Measurements from ENCODE around the gene LRP2.

The LRP2 gene

GRCh38 chr2:169240405-169240804, 121.9 kb downstream of the LRP2 start:
- no peak for DNase-seq (ENCODE audit: low spot score)

GRCh38 chr2:169237939-169238338, 124.4 kb downstream of the LRP2 start:
- DNase-seq (ENCODE audit: low spot score): no peak

GRCh38 chr2:169237286-169237685, 125.0 kb downstream of the LRP2 start:
- no peak for DNase-seq (ENCODE audit: low spot score)

GRCh38 chr2:169232551-169233154, 129.7 kb downstream of the LRP2 start:
- no peak for DNase-seq (ENCODE audit: low spot score)

GRCh38 chr2:169230204-169230603, 132.1 kb downstream of the LRP2 start:
- no peak for DNase-seq (ENCODE audit: low spot score)

- DNase-seq (ENCODE audit: low spot score): no peak
Observed at GRCh38 chr2:169229590-169229989, 132.7 kb downstream of the LRP2 start.

- DNase-seq (ENCODE audit: low spot score): no peak
Observed at GRCh38 chr2:169225906-169226305, 136.4 kb downstream of the LRP2 start.

GRCh38 chr2:169225233-169225750, 137.0 kb downstream of the LRP2 start:
- DNase-seq (ENCODE audit: low spot score): no peak

GRCh38 chr2:169222665-169223064, 139.7 kb downstream of the LRP2 start:
- no peak for DNase-seq (ENCODE audit: low spot score)

GRCh38 chr2:169221745-169222369, 140.5 kb downstream of the LRP2 start:
- DNase-seq (ENCODE audit: low spot score): no peak

GRCh38 chr2:169210917-169211316, 151.4 kb downstream of the LRP2 start:
- no peak for DNase-seq (ENCODE audit: low spot score)

GRCh38 chr2:169208026-169208425, 154.3 kb downstream of the LRP2 start:
- DNase-seq (ENCODE audit: low spot score): no peak

- no peak for DNase-seq (ENCODE audit: low spot score)
Observed at GRCh38 chr2:169205176-169205575, 157.2 kb downstream of the LRP2 start.

- DNase-seq (ENCODE audit: low spot score): no peak
Observed at GRCh38 chr2:169203952-169204351, 158.4 kb downstream of the LRP2 start.

GRCh38 chr2:169200756-169201155, 161.6 kb downstream of the LRP2 start:
- DNase-seq (ENCODE audit: low spot score): no peak

GRCh38 chr2:169193618-169194017, 168.7 kb downstream of the LRP2 start:
- DNase-seq (ENCODE audit: low spot score): no peak

GRCh38 chr2:169190197-169190775, 172.0 kb downstream of the LRP2 start:
- DNase-seq (ENCODE audit: low spot score): no peak

- DNase-seq (ENCODE audit: low spot score): no peak
Observed at GRCh38 chr2:169189132-169189531, 173.2 kb downstream of the LRP2 start.

GRCh38 chr2:169185711-169186110, 176.6 kb downstream of the LRP2 start:
- no peak for DNase-seq (ENCODE audit: low spot score)

GRCh38 chr2:169184074-169184473, 178.3 kb downstream of the LRP2 start:
- no peak for DNase-seq (ENCODE audit: low spot score)

GRCh38 chr2:169182573-169182972, 179.8 kb downstream of the LRP2 start:
- no peak for DNase-seq (ENCODE audit: low spot score)

- no peak for DNase-seq (ENCODE audit: low spot score)
Observed at GRCh38 chr2:169178804-169179390, 183.4 kb downstream of the LRP2 start.

- no peak for DNase-seq (ENCODE audit: low spot score)
Observed at GRCh38 chr2:169178364-169178763, 184.0 kb downstream of the LRP2 start.

Measured in CD4-positive, alpha-beta T cell treated with Interleukin-6 at 100 ng/mL for 8 hours (primary cell).